SJCRH30 (cell line): ENCODE data around the gene HSPG2. TPM values are rescaled to one million over a fixed set of nuclear protein-coding genes. Genes with fewer than 3 reads are reported as not detected.
"Not testable (repeated sequence)": the region's sequence is repeated elsewhere in the genome, so short reads cannot be mapped to it uniquely, and the experiment has no call there.

Source experiments
- DNase-seq, 2 experiments: peaks; one replicate each; pipeline ENCODE4 v3.0.0-alpha.2; 2015 to 2020
- H3K27ac ChIP-seq: fragments of 250-450 bp; sonication (Bioruptor Pico); 2 replicates; pipeline ENCODE4 v1.5.1; 2020; ENCODE audit warnings: mild to moderate bottlenecking, moderate library complexity
- H3K27me3 ChIP-seq: fragments of 250-450 bp; sonication (Bioruptor Pico); 2 replicates; pipeline ENCODE4 v1.5.1; 2020; ENCODE audit warnings: mild to moderate bottlenecking, moderate library complexity
- H3K36me3 ChIP-seq: fragments of 250-450 bp; sonication (Bioruptor Pico); 2 replicates; pipeline ENCODE4 v1.5.1; 2020; ENCODE audit warnings: mild to moderate bottlenecking, moderate library complexity
- H3K4me1 ChIP-seq: fragments of 250-450 bp; sonication (Bioruptor Pico); 2 replicates; pipeline ENCODE4 v1.5.1; 2020; ENCODE audit warnings: mild to moderate bottlenecking, moderate library complexity
- H3K4me3 ChIP-seq: fragments of 250-450 bp; sonication (Bioruptor Pico); 2 replicates; pipeline ENCODE4 v1.5.1; 2020; ENCODE audit warnings: mild to moderate bottlenecking, moderate library complexity
- H3K9me3 ChIP-seq: fragments of 250-450 bp; sonication (Bioruptor Pico); replicated peaks from 2 replicates; pipeline ENCODE4 v1.5.1; 2020; ENCODE audit warnings: mild to moderate bottlenecking, moderate library complexity
- total RNA-seq: library from RNA; depleted of rRNA; stranded (reverse); fragments of >200 nt; shearing (Covaris generic); gene quantifications from 2 replicates; pipeline ENCODE4 v1.2.3, GENCODE V29; 2014

HSPG2 gene
- total RNA-seq, 1 experiment from 2014 or later, result 84.0 TPM

GRCh38 chr1:21783679-21784603, 153.2 kb downstream of the HSPG2 start:
- Histone ChIP-seq H3K27me3 (no peaks in the 10 kb centered on the region), H3K36me3 (no peaks in the 10 kb centered on the region), H3K9me3 (no peaks in the 10 kb centered on the region), H3K4me3 (peak overlapping the region; percentile 78), H3K27ac (peak overlapping the region; percentile 97), H3K4me1 (no peaks in the 10 kb centered on the region)
- DNase-seq, result peak; percentile 98

- Histone ChIP-seq H3K4me1 (no peaks in the 10 kb centered on the region), H3K9me3 (no peaks in the 10 kb centered on the region), H3K36me3 (no peaks in the 10 kb centered on the region), H3K4me3 (peak within 1 kb of the TSS; percentile 78), H3K27me3 (no peaks in the 10 kb centered on the region), H3K27ac (peak within 1 kb of the TSS; percentile 97)
- DNase-seq, result peak; percentile 98 to 99
These were observed 154.0 kb downstream of the HSPG2 start, which contains the start of gene USP48 for GRCh38 chr1:21782868-21783678. Gene USP48 (minus strand): TSS chr1:21783149. CDS start chr1:21782957, 192 bp downstream.

GRCh38 chr1:21782349-21782867, 154.7 kb downstream of the HSPG2 start:
- Histone ChIP-seq H3K36me3 (0 out of 2 replicates have a peak, but pooled peaks cover 2% of the 10 kb centered on the region), H3K9me3 (no peaks in the 10 kb centered on the region), H3K27ac (peak overlapping the region; percentile 97), H3K4me1 (no peaks in the 10 kb centered on the region), H3K4me3 (peak overlapping the region; percentile 78), H3K27me3 (no peaks in the 10 kb centered on the region)
- peak; percentile 75 to 80 for DNase-seq

GRCh38 chr1:21781815-21782348, 155.2 kb downstream of the HSPG2 start:
- peak overlapping the region; percentile 78 for H3K4me3 ChIP-seq
- peak; percentile 49 to 61 for DNase-seq
- 0 out of 2 replicates have a peak, but pooled peaks cover 4% of the 10 kb centered on the region for H3K36me3 ChIP-seq
- H3K4me1 ChIP-seq, result no peaks in the 10 kb centered on the region
- no peaks in the 10 kb centered on the region for H3K27me3 ChIP-seq
- peak overlapping the region; percentile 97 for H3K27ac ChIP-seq
- H3K9me3 ChIP-seq, result no peaks in the 10 kb centered on the region

GRCh38 chr1:21779613-21780521, 157.2 kb downstream of the HSPG2 start:
- Histone ChIP-seq H3K4me3 (no peak overlapping the region), H3K27me3 (no peaks in the 10 kb centered on the region), H3K4me1 (peaks cover 6% of the 10 kb centered on the region; the same call in 1 of the 2 replicates), H3K27ac (no peak overlapping the region), H3K9me3 (no peaks in the 10 kb centered on the region), H3K36me3 (0 out of 2 replicates have a peak, but pooled peaks cover 4% of the 10 kb centered on the region)
- no peak for DNase-seq

GRCh38 chr1:21778405-21778727, 158.7 kb downstream of the HSPG2 start:
- no peak for DNase-seq
- peaks cover 6% of the 10 kb centered on the region; the same call in 1 of the 2 replicates for H3K4me1 ChIP-seq
- H3K9me3 ChIP-seq, result no peaks in the 10 kb centered on the region
- H3K27me3 ChIP-seq, result no peaks in the 10 kb centered on the region
- H3K27ac ChIP-seq, result no peak overlapping the region
- H3K4me3 ChIP-seq, result no peak overlapping the region
- H3K36me3 ChIP-seq, result 0 out of 2 replicates have a peak, but pooled peaks cover 4% of the 10 kb centered on the region

GRCh38 chr1:21776925-21777324, 160.2 kb downstream of the HSPG2 start:
- not testable (repeated sequence) for H3K36me3 ChIP-seq, H3K9me3 ChIP-seq, H3K4me1 ChIP-seq, H3K27me3 ChIP-seq, H3K27ac ChIP-seq, H3K4me3 ChIP-seq, DNase-seq

GRCh38 chr1:21775985-21776562, 161.0 kb downstream of the HSPG2 start:
- Histone ChIP-seq H3K4me1 (peaks cover 6% of the 10 kb centered on the region; the same call in 1 of the 2 replicates), H3K36me3 (peaks cover 6% of the 10 kb centered on the region; the same call in 1 of the 2 replicates), H3K27ac (no peak overlapping the region), H3K27me3 (no peaks in the 10 kb centered on the region), H3K9me3 (no peaks in the 10 kb centered on the region), H3K4me3 (no peak overlapping the region)
- no peak for DNase-seq

GRCh38 chr1:21775550-21775914, 161.6 kb downstream of the HSPG2 start:
- no peaks in the 10 kb centered on the region for H3K27me3 ChIP-seq
- no peak for DNase-seq
- H3K36me3 ChIP-seq, result peaks cover 6% of the 10 kb centered on the region; the same call in 1 of the 2 replicates
- peaks cover 6% of the 10 kb centered on the region; the same call in 1 of the 2 replicates for H3K4me1 ChIP-seq
- H3K4me3 ChIP-seq, result no peak overlapping the region
- no peak overlapping the region for H3K27ac ChIP-seq
- no peaks in the 10 kb centered on the region for H3K9me3 ChIP-seq

GRCh38 chr1:21774835-21775549, 162.1 kb downstream of the HSPG2 start:
- Histone ChIP-seq H3K4me3 (no peak overlapping the region), H3K9me3 (no peaks in the 10 kb centered on the region), H3K27ac (no peak overlapping the region), H3K27me3 (no peaks in the 10 kb centered on the region), H3K4me1 (peaks cover 6% of the 10 kb centered on the region; the same call in 1 of the 2 replicates), H3K36me3 (peaks cover 6% of the 10 kb centered on the region; the same call in 1 of the 2 replicates)
- no peak for DNase-seq

GRCh38 chr1:21773585-21773984, 163.5 kb downstream of the HSPG2 start:
- H3K9me3 ChIP-seq, result no peaks in the 10 kb centered on the region

More at GRCh38 chr1:21773585-21773984, 163.5 kb downstream of the HSPG2 start:
- Histone ChIP-seq H3K36me3 (peaks cover 6% of the 10 kb centered on the region; the same call in 1 of the 2 replicates), H3K4me3 (no peak overlapping the region), H3K27me3 (no peaks in the 10 kb centered on the region), H3K27ac (no peak overlapping the region), H3K4me1 (peaks cover 6% of the 10 kb centered on the region; the same call in 1 of the 2 replicates)
- no peak for DNase-seq
